Liver (tissue), 9 donors: Measurements from ENCODE around the gene PRR5L. TPM values are rescaled to one million over a fixed set of nuclear protein-coding genes. Genes with fewer than 3 reads are reported as not detected.

Experiments
- DNase-seq: peaks from one replicate; pipeline ENCODE4 v3.0.0-alpha.2; 2017; ENCODE audit warnings: low spot score
- H3K27ac ChIP-seq, 2 donors: one replicate each; pipeline ENCODE4 v1.7.0; 2013; ENCODE audit warnings: inconsistent platforms in 2 of 2, low read length in 2 of 2, control low read depth in 1 of 2, low read depth in 1 of 2, mild to moderate bottlenecking in 1 of 2
- H3K27me3 ChIP-seq, 4 donors: one replicate each; pipeline versions ENCODE4 v1.6.1 to v1.7.0; 2013; ENCODE audit warnings: low read length in 3 of 4, inconsistent platforms in 1 of 4, mild to moderate bottlenecking in 1 of 4, moderate library complexity in 1 of 4; ENCODE audit not compliant: control insufficient read depth in 4 of 4, insufficient read depth in 4 of 4
- H3K36me3 ChIP-seq, 4 donors: one replicate each; pipeline versions ENCODE4 v1.6.1 to v1.7.0; 2013; ENCODE audit warnings: low read length in 3 of 4, mild to moderate bottlenecking in 3 of 4, low read depth in 1 of 4, moderate library complexity in 1 of 4; ENCODE audit not compliant: control insufficient read depth in 4 of 4, insufficient read depth in 3 of 4
- H3K4me1 ChIP-seq, 4 donors: one replicate each; pipeline versions ENCODE4 v1.6.1 to v1.7.0; 2013; ENCODE audit warnings: low read length in 3 of 4, mild to moderate bottlenecking in 3 of 4, moderate library complexity in 1 of 4; ENCODE audit not compliant: control insufficient read depth in 4 of 4, insufficient read depth in 4 of 4
- H3K4me3 ChIP-seq, 3 donors: one replicate each; pipeline versions ENCODE4 v1.6.1 to v1.7.0; 2013; ENCODE audit warnings: low read length in 3 of 3, control low read depth in 1 of 3, low read depth in 1 of 3, mild to moderate bottlenecking in 1 of 3
- H3K9ac ChIP-seq, 2 donors: one replicate each; pipeline ENCODE4 v1.7.0; 2013; ENCODE audit warnings: low read length in 2 of 2, mild to moderate bottlenecking in 2 of 2, moderate library complexity in 2 of 2, control low read depth in 1 of 2, low read depth in 1 of 2
- H3K9me3 ChIP-seq, 4 donors: one replicate each; pipeline versions ENCODE4 v1.6.1 to v1.7.0; 2013; ENCODE audit warnings: low read length in 3 of 4; ENCODE audit not compliant: control insufficient read depth in 4 of 4
- EGR1 ChIP-seq, 2 donors: IDR thresholded peaks; 2 replicates each; pipeline ENCODE4 v1.6.1; 2016 to 2018; ENCODE audit warnings: antibody characterized with exemption in 2 of 2, low read depth in 2 of 2
- FOXA1 ChIP-seq: IDR thresholded peaks from 2 replicates; pipeline ENCODE4 v1.6.1; 2016; ENCODE audit warnings: antibody characterized with exemption
- FOXA2 ChIP-seq: IDR thresholded peaks from 2 replicates; pipeline ENCODE4 v1.6.1; 2016; ENCODE audit warnings: antibody characterized with exemption
- GABPA ChIP-seq, 2 donors: IDR thresholded peaks in 1 of 2; conservative IDR thresholded peaks in 1 of 2; 2 replicates each; pipeline ENCODE4 v1.6.1; 2016; ENCODE audit warnings: antibody characterized with exemption in 2 of 2, mild to moderate bottlenecking in 1 of 2, moderate library complexity in 1 of 2
- HNF4A ChIP-seq, 2 donors: conservative IDR thresholded peaks; 2 replicates each; pipeline ENCODE4 v1.6.1; 2016; ENCODE audit warnings: antibody characterized with exemption in 2 of 2, mild to moderate bottlenecking in 2 of 2
- HNF4G ChIP-seq: IDR thresholded peaks from 2 replicates; pipeline ENCODE4 v1.6.1; 2016; ENCODE audit warnings: antibody characterized with exemption
- JUND ChIP-seq, 2 donors: IDR thresholded peaks; 2 replicates each; pipeline ENCODE4 v1.6.1; 2016; ENCODE audit warnings: antibody characterized with exemption in 2 of 2
- NR2F2 ChIP-seq: IDR thresholded peaks from 2 replicates; pipeline ENCODE4 v1.6.1; 2016; ENCODE audit warnings: antibody characterized with exemption
- RAD21 ChIP-seq, 2 donors: IDR thresholded peaks; 2 replicates each; pipeline ENCODE4 v1.6.1; 2016; ENCODE audit warnings: antibody characterized with exemption in 2 of 2, mild to moderate bottlenecking in 2 of 2
- RXRA ChIP-seq, 2 donors: IDR thresholded peaks; 2 replicates each; pipeline ENCODE4 v1.6.1; 2017 to 2018; ENCODE audit warnings: antibody characterized with exemption in 2 of 2, mild to moderate bottlenecking in 1 of 2
- SP1 ChIP-seq: IDR thresholded peaks from 2 replicates; pipeline ENCODE4 v1.6.1; 2018; ENCODE audit warnings: antibody characterized with exemption, mild to moderate bottlenecking
- TAF1 ChIP-seq: conservative IDR thresholded peaks from 2 replicates; pipeline ENCODE4 v1.6.1; 2016; ENCODE audit warnings: antibody characterized with exemption, mild to moderate bottlenecking
- YY1 ChIP-seq: IDR thresholded peaks from 2 replicates; pipeline ENCODE4 v1.6.1; 2016; ENCODE audit warnings: antibody characterized with exemption, mild to moderate bottlenecking
- WGBS: extraction: QIAGEN DNeasy Blood & Tissue Kit; methylation state at CpG from one replicate; pipeline ENCODE4 v1.1.7; 2013; 5-methylcytosine and 5-hydroxymethylcytosine counted together
- polyA plus RNA-seq, 2 donors: library from polyadenylated mRNA; stranded (reverse) in 1 of 2; unstranded in 1 of 2; fragments of 200-250 nt in 1 of 2; fragments of >200 nt in 1 of 2; fragmentation: Nextera tagmentation in 1 of 2; extraction: Ambion mirVana in 1 of 2; gene quantifications; one replicate each; pipeline versions ENCODE4 v1.2.1 to v1.2.3, GENCODE V29; 2013 to 2015
- total RNA-seq, 2 donors: library from RNA; depleted of rRNA; stranded (reverse); fragments of >200 nt; gene quantifications; one replicate each; pipeline ENCODE4 v1.2.3, GENCODE V29; 2014
- TF ChIP-seq, protein P1 (sequence below): IDR thresholded peaks from 2 replicates; pipeline ENCODE4 v1.6.1; 2016; ENCODE audit warnings: antibody characterized with exemption
- TF ChIP-seq, protein P2 (sequence below): IDR thresholded peaks from 2 replicates; pipeline ENCODE4 v1.6.1; 2016; ENCODE audit warnings: antibody characterized with exemption
- TF ChIP-seq, protein P3 (sequence below): IDR thresholded peaks from 2 replicates; pipeline ENCODE4 v1.6.1; 2016; ENCODE audit warnings: antibody characterized with exemption
- TF ChIP-seq, protein P4 (sequence below): IDR thresholded peaks from 2 replicates; pipeline ENCODE4 v1.6.1; 2016; ENCODE audit warnings: antibody characterized with exemption, mild to moderate bottlenecking
- TF ChIP-seq, protein P5 (sequence below): fragments of 150-350 bp; IDR thresholded peaks from 2 replicates; pipeline ENCODE4 v1.5.1; 2017; ENCODE audit warnings: improper control_type of control experiment, low read depth, low read length; ENCODE audit not compliant: missing input control
- donor health status: healthy.
- donor health status: healthy.
- donor health status: healthy.
- donor health status: healthy.
- donor health status: healthy.

Gene PRR5L
- total and polyA plus RNA-seq, 4 donors, result 1.2 to 8.5 (median 4.5) TPM

DNA sequence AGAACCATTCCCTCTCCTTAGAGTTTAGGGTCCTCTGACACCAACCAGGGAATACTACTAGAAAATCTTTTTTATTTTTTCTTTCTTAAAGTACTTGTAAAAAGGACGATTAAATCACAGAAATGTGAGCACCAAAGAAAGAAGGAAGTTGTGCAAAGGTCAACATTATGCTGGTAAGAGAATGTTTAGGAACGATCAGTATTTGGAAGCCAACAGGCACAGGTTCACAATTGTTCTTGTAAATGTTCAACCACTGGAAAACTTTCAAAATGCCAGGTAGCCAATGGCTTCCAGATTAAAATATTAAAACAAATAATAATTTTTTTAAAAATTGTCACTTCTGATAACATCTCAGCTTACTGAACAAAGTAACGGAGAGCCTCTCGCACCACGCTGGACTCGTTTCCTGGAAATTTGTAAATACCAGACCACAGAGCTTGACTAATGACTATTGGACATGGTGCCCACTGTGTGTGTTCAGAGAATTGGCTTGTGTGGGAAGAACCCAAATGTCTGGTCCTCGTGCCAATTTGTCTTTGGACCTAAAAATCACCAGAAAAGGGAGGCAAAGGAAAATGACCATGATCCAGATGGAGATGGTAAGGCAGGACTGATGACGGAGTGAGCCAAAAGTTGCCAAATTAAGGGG, 27.6 kb upstream of the PRR5L start:
- Histone ChIP-seq H3K27me3 (no peaks in the 10 kb centered on the region), H3K9me3 (no peaks in the 10 kb centered on the region), H3K27ac (no peak overlapping the region), H3K4me3 (no peak overlapping the region), H3K9ac (no peak overlapping the region), H3K4me1 (peaks cover 10 to 26% (median 25%) of the 10 kb centered on the region in 4 donors), H3K36me3 (peaks cover 0 to 20% (median 16%) of the 10 kb centered on the region in 4 donors)
- no peak for DNase-seq
- WGBS, result 36% methylated on average over 8 of the region's 8 CpGs
- TF ChIP-seq TAF1 (no peak), YY1 (peak; percentile 61), SP1 (no peak), FOXA2 (no peak), RAD21 (IDR thresholded peaks at IDR 0.05) (no peak), JUND (IDR thresholded peaks at IDR 0.05) (no peak), GABPA (IDR thresholded peaks at IDR 0.05 in 1 of 2, conservative IDR thresholded peaks at IDR 0.05 in 1 of 2) (no peak), RXRA (IDR thresholded peaks at IDR 0.05) (peak in 1 of 2 donors; percentile 19), FOXA1 (no peak), HNF4A (conservative IDR thresholded peaks at IDR 0.05) (peak in 1 of 2 donors; percentile 39), EGR1 (IDR thresholded peaks at IDR 0.05; ENCODE audit: low read depth in 2 of 2) (no peak), NR2F2 (no peak), HNF4G (no peak)
- TF ChIP-seq, protein P1, sequence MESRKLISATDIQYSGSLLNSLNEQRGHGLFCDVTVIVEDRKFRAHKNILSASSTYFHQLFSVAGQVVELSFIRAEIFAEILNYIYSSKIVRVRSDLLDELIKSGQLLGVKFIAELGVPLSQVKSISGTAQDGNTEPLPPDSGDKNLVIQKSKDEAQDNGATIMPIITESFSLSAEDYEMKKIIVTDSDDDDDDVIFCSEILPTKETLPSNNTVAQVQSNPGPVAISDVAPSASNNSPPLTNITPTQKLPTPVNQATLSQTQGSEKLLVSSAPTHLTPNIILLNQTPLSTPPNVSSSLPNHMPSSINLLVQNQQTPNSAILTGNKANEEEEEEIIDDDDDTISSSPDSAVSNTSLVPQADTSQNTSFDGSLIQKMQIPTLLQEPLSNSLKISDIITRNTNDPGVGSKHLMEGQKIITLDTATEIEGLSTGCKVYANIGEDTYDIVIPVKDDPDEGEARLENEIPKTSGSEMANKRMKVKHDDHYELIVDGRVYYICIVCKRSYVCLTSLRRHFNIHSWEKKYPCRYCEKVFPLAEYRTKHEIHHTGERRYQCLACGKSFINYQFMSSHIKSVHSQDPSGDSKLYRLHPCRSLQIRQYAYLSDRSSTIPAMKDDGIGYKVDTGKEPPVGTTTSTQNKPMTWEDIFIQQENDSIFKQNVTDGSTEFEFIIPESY, result no peak
- TF ChIP-seq, protein P2, sequence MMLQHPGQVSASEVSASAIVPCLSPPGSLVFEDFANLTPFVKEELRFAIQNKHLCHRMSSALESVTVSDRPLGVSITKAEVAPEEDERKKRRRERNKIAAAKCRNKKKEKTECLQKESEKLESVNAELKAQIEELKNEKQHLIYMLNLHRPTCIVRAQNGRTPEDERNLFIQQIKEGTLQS, result no peak
- TF ChIP-seq, protein P3, sequence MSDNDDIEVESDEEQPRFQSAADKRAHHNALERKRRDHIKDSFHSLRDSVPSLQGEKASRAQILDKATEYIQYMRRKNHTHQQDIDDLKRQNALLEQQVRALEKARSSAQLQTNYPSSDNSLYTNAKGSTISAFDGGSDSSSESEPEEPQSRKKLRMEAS, result no peak
- TF ChIP-seq, protein P4, sequence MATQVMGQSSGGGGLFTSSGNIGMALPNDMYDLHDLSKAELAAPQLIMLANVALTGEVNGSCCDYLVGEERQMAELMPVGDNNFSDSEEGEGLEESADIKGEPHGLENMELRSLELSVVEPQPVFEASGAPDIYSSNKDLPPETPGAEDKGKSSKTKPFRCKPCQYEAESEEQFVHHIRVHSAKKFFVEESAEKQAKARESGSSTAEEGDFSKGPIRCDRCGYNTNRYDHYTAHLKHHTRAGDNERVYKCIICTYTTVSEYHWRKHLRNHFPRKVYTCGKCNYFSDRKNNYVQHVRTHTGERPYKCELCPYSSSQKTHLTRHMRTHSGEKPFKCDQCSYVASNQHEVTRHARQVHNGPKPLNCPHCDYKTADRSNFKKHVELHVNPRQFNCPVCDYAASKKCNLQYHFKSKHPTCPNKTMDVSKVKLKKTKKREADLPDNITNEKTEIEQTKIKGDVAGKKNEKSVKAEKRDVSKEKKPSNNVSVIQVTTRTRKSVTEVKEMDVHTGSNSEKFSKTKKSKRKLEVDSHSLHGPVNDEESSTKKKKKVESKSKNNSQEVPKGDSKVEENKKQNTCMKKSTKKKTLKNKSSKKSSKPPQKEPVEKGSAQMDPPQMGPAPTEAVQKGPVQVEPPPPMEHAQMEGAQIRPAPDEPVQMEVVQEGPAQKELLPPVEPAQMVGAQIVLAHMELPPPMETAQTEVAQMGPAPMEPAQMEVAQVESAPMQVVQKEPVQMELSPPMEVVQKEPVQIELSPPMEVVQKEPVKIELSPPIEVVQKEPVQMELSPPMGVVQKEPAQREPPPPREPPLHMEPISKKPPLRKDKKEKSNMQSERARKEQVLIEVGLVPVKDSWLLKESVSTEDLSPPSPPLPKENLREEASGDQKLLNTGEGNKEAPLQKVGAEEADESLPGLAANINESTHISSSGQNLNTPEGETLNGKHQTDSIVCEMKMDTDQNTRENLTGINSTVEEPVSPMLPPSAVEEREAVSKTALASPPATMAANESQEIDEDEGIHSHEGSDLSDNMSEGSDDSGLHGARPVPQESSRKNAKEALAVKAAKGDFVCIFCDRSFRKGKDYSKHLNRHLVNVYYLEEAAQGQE, result no peak
- TF ChIP-seq, protein P5, sequence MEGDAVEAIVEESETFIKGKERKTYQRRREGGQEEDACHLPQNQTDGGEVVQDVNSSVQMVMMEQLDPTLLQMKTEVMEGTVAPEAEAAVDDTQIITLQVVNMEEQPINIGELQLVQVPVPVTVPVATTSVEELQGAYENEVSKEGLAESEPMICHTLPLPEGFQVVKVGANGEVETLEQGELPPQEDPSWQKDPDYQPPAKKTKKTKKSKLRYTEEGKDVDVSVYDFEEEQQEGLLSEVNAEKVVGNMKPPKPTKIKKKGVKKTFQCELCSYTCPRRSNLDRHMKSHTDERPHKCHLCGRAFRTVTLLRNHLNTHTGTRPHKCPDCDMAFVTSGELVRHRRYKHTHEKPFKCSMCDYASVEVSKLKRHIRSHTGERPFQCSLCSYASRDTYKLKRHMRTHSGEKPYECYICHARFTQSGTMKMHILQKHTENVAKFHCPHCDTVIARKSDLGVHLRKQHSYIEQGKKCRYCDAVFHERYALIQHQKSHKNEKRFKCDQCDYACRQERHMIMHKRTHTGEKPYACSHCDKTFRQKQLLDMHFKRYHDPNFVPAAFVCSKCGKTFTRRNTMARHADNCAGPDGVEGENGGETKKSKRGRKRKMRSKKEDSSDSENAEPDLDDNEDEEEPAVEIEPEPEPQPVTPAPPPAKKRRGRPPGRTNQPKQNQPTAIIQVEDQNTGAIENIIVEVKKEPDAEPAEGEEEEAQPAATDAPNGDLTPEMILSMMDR, result no peak
